GM20431 (cell line): ENCODE measurements around the gene UNC5CL.

Experiments
- in situ Hi-C: fragments of 300-500 bp; cut with MseI, MboI; formaldehyde crosslinking; loops from one replicate; pipeline ENCODE4 v1.15.0; 2020; ENCODE audit warnings: low sequenced_read_pairs; ENCODE audit not compliant: unreplicated experiment

The UNC5CL gene

GRCh38 chr6:41065550-41066026 lies 26.6 kb upstream of the UNC5CL start:
- in situ Hi-C loops: no loop called here

GRCh38 chr6:41064841-41065240 lies 25.8 kb upstream of the UNC5CL start:
- in situ Hi-C loops: no loop called here

- in situ Hi-C loops: no loop called here
These were observed 24.9 kb upstream of the UNC5CL start for GRCh38 chr6:41063884-41064285.

GRCh38 chr6:41062056-41062455 lies 23.0 kb upstream of the UNC5CL start:
- in situ Hi-C loops: no loop called here

- in situ Hi-C loops: no loop called here
These were observed 22.2 kb upstream of the UNC5CL start for GRCh38 chr6:41061196-41061726.

- in situ Hi-C loops: no loop called here
These were observed 20.5 kb upstream of the UNC5CL start for GRCh38 chr6:41059556-41059955.

- in situ Hi-C loops: no loop called here
These were observed 19.8 kb upstream of the UNC5CL start for GRCh38 chr6:41058783-41059181.

GRCh38 chr6:41056768-41057490 lies 17.9 kb upstream of the UNC5CL start:
- in situ Hi-C loops: no loop called here

- in situ Hi-C loops: no loop called here
These were observed 16.1 kb upstream of the UNC5CL start for GRCh38 chr6:41055149-41055548.

- in situ Hi-C loops: no loop called here
These were observed 15.5 kb upstream of the UNC5CL start for GRCh38 chr6:41054511-41054910.

GRCh38 chr6:41053041-41053440 lies 14.0 kb upstream of the UNC5CL start, which contains the start of gene APOBEC2:
Gene APOBEC2 (plus strand): TSS chr6:41053202. CDS start chr6:41053348, 146 bp downstream.
- in situ Hi-C loops: no loop called here

- in situ Hi-C loops: no loop called here
These were observed 12.9 kb upstream of the UNC5CL start for GRCh38 chr6:41051873-41052272.

GRCh38 chr6:41050536-41050935 lies 11.5 kb upstream of the UNC5CL start:
- in situ Hi-C loops: no loop called here

GRCh38 chr6:41049955-41050354 lies 10.9 kb upstream of the UNC5CL start:
- in situ Hi-C loops: no loop called here

GRCh38 chr6:41049521-41049920 lies 10.5 kb upstream of the UNC5CL start:
- in situ Hi-C loops: no loop called here

GRCh38 chr6:41047745-41048732 lies 9.0 kb upstream of the UNC5CL start:
- in situ Hi-C loops: no loop called here

GRCh38 chr6:41047306-41047705 lies 8.3 kb upstream of the UNC5CL start:
- in situ Hi-C loops: no loop called here

GRCh38 chr6:41046084-41046483 lies 7.1 kb upstream of the UNC5CL start:
- in situ Hi-C loops: no loop called here

GRCh38 chr6:41045664-41046063 lies 6.6 kb upstream of the UNC5CL start:
- in situ Hi-C loops: no loop called here

GRCh38 chr6:41043151-41043550 lies 4.1 kb upstream of the UNC5CL start:
- in situ Hi-C loops: no loop called here
